Liver (tissue), 9 donors: ENCODE data around the gene ASTN1. TPM values are rescaled to one million over a fixed set of nuclear protein-coding genes. Genes with fewer than 3 reads are reported as not detected.

Experiments used
- DNase-seq: peaks from one replicate; pipeline ENCODE4 v3.0.0-alpha.2; 2017; ENCODE audit warnings: low spot score
- H3K27ac ChIP-seq, 2 donors: one replicate each; pipeline ENCODE4 v1.7.0; 2013; ENCODE audit warnings: inconsistent platforms in 2 of 2, low read length in 2 of 2, control low read depth in 1 of 2, low read depth in 1 of 2, mild to moderate bottlenecking in 1 of 2
- H3K27me3 ChIP-seq, 4 donors: one replicate each; pipeline versions ENCODE4 v1.6.1 to v1.7.0; 2013; ENCODE audit warnings: low read length in 3 of 4, inconsistent platforms in 1 of 4, mild to moderate bottlenecking in 1 of 4, moderate library complexity in 1 of 4; ENCODE audit not compliant: control insufficient read depth in 4 of 4, insufficient read depth in 4 of 4
- H3K36me3 ChIP-seq, 4 donors: one replicate each; pipeline versions ENCODE4 v1.6.1 to v1.7.0; 2013; ENCODE audit warnings: low read length in 3 of 4, mild to moderate bottlenecking in 3 of 4, low read depth in 1 of 4, moderate library complexity in 1 of 4; ENCODE audit not compliant: control insufficient read depth in 4 of 4, insufficient read depth in 3 of 4
- H3K4me1 ChIP-seq, 4 donors: one replicate each; pipeline versions ENCODE4 v1.6.1 to v1.7.0; 2013; ENCODE audit warnings: low read length in 3 of 4, mild to moderate bottlenecking in 3 of 4, moderate library complexity in 1 of 4; ENCODE audit not compliant: control insufficient read depth in 4 of 4, insufficient read depth in 4 of 4
- H3K4me3 ChIP-seq, 3 donors: one replicate each; pipeline versions ENCODE4 v1.6.1 to v1.7.0; 2013; ENCODE audit warnings: low read length in 3 of 3, control low read depth in 1 of 3, low read depth in 1 of 3, mild to moderate bottlenecking in 1 of 3
- H3K9ac ChIP-seq, 2 donors: one replicate each; pipeline ENCODE4 v1.7.0; 2013; ENCODE audit warnings: low read length in 2 of 2, mild to moderate bottlenecking in 2 of 2, moderate library complexity in 2 of 2, control low read depth in 1 of 2, low read depth in 1 of 2
- H3K9me3 ChIP-seq, 4 donors: one replicate each; pipeline versions ENCODE4 v1.6.1 to v1.7.0; 2013; ENCODE audit warnings: low read length in 3 of 4; ENCODE audit not compliant: control insufficient read depth in 4 of 4
- ATF3 ChIP-seq: IDR thresholded peaks from 2 replicates; pipeline ENCODE4 v1.6.1; 2016; ENCODE audit warnings: antibody characterized with exemption
- CTCF ChIP-seq: fragments of 150-350 bp; IDR thresholded peaks from 2 replicates; pipeline ENCODE4 v1.5.1; 2017; ENCODE audit warnings: improper control_type of control experiment, low read depth, low read length; ENCODE audit not compliant: missing input control
- EGR1 ChIP-seq, 2 donors: IDR thresholded peaks; 2 replicates each; pipeline ENCODE4 v1.6.1; 2016 to 2018; ENCODE audit warnings: antibody characterized with exemption in 2 of 2, low read depth in 2 of 2
- FOXA1 ChIP-seq: IDR thresholded peaks from 2 replicates; pipeline ENCODE4 v1.6.1; 2016; ENCODE audit warnings: antibody characterized with exemption
- FOXA2 ChIP-seq: IDR thresholded peaks from 2 replicates; pipeline ENCODE4 v1.6.1; 2016; ENCODE audit warnings: antibody characterized with exemption
- GABPA ChIP-seq, 2 donors: IDR thresholded peaks in 1 of 2; conservative IDR thresholded peaks in 1 of 2; 2 replicates each; pipeline ENCODE4 v1.6.1; 2016; ENCODE audit warnings: antibody characterized with exemption in 2 of 2, mild to moderate bottlenecking in 1 of 2, moderate library complexity in 1 of 2
- HNF4A ChIP-seq, 2 donors: conservative IDR thresholded peaks; 2 replicates each; pipeline ENCODE4 v1.6.1; 2016; ENCODE audit warnings: antibody characterized with exemption in 2 of 2, mild to moderate bottlenecking in 2 of 2
- HNF4G ChIP-seq: IDR thresholded peaks from 2 replicates; pipeline ENCODE4 v1.6.1; 2016; ENCODE audit warnings: antibody characterized with exemption
- JUND ChIP-seq, 2 donors: IDR thresholded peaks; 2 replicates each; pipeline ENCODE4 v1.6.1; 2016; ENCODE audit warnings: antibody characterized with exemption in 2 of 2
- MAX ChIP-seq: IDR thresholded peaks from 2 replicates; pipeline ENCODE4 v1.6.1; 2016; ENCODE audit warnings: antibody characterized with exemption
- NR2F2 ChIP-seq: IDR thresholded peaks from 2 replicates; pipeline ENCODE4 v1.6.1; 2016; ENCODE audit warnings: antibody characterized with exemption
- RAD21 ChIP-seq, 2 donors: IDR thresholded peaks; 2 replicates each; pipeline ENCODE4 v1.6.1; 2016; ENCODE audit warnings: antibody characterized with exemption in 2 of 2, mild to moderate bottlenecking in 2 of 2
- REST ChIP-seq: IDR thresholded peaks from 2 replicates; pipeline ENCODE4 v1.6.1; 2016; ENCODE audit warnings: antibody characterized with exemption, mild to moderate bottlenecking
- RXRA ChIP-seq, 2 donors: IDR thresholded peaks; 2 replicates each; pipeline ENCODE4 v1.6.1; 2017 to 2018; ENCODE audit warnings: antibody characterized with exemption in 2 of 2, mild to moderate bottlenecking in 1 of 2
- SP1 ChIP-seq: IDR thresholded peaks from 2 replicates; pipeline ENCODE4 v1.6.1; 2018; ENCODE audit warnings: antibody characterized with exemption, mild to moderate bottlenecking
- TAF1 ChIP-seq: conservative IDR thresholded peaks from 2 replicates; pipeline ENCODE4 v1.6.1; 2016; ENCODE audit warnings: antibody characterized with exemption, mild to moderate bottlenecking
- YY1 ChIP-seq: IDR thresholded peaks from 2 replicates; pipeline ENCODE4 v1.6.1; 2016; ENCODE audit warnings: antibody characterized with exemption, mild to moderate bottlenecking
- ZBTB33 ChIP-seq: IDR thresholded peaks from 2 replicates; pipeline ENCODE4 v1.6.1; 2016; ENCODE audit warnings: antibody characterized with exemption
- WGBS: extraction: QIAGEN DNeasy Blood & Tissue Kit; methylation state at CpG from one replicate; pipeline ENCODE4 v1.1.7; 2013; 5-methylcytosine and 5-hydroxymethylcytosine counted together
- polyA plus RNA-seq, 2 donors: library from polyadenylated mRNA; stranded (reverse) in 1 of 2; unstranded in 1 of 2; fragments of 200-250 nt in 1 of 2; fragments of >200 nt in 1 of 2; fragmentation: Nextera tagmentation in 1 of 2; extraction: Ambion mirVana in 1 of 2; gene quantifications; one replicate each; pipeline versions ENCODE4 v1.2.1 to v1.2.3, GENCODE V29; 2013 to 2015
- total RNA-seq, 2 donors: library from RNA; depleted of rRNA; stranded (reverse); fragments of >200 nt; gene quantifications; one replicate each; pipeline ENCODE4 v1.2.3, GENCODE V29; 2014
- donor health status: healthy.
- donor health status: healthy.
- donor health status: healthy.
- donor health status: healthy.
- donor health status: healthy.

ASTN1 gene
- total and polyA plus RNA-seq, 4 donors, result 0.10 to 0.28 (median 0.18) TPM

- Histone ChIP-seq H3K4me3 (no peak overlapping the region), H3K9ac (no peak overlapping the region), H3K9me3 (no peaks in the 10 kb centered on the region), H3K36me3 (no peaks in the 10 kb centered on the region), H3K27ac (peak overlapping the region in 1 of 2 donors; percentile 13), H3K27me3 (no peaks in the 10 kb centered on the region), H3K4me1 (peaks cover 0 to 7% (median 2%) of the 10 kb centered on the region in 4 donors)
- DNase-seq, result no peak
- TF ChIP-seq NR2F2 (peak; percentile 98), REST (no peak), FOXA1 (no peak), FOXA2 (peak; percentile 29), CTCF (no peak), ATF3 (no peak), EGR1 (IDR thresholded peaks at IDR 0.05; ENCODE audit: low read depth in 2 of 2) (no peak), GABPA (IDR thresholded peaks at IDR 0.05 in 1 of 2, conservative IDR thresholded peaks at IDR 0.05 in 1 of 2) (no peak), TAF1 (no peak), YY1 (peak; percentile 31), RAD21 (IDR thresholded peaks at IDR 0.05) (peak in 1 of 2 donors; percentile 13), JUND (IDR thresholded peaks at IDR 0.05) (peak in 1 of 2 donors; percentile 49), SP1 (peak; percentile 84), HNF4G (no peak), ZBTB33 (no peak), MAX (no peak), HNF4A (conservative IDR thresholded peaks at IDR 0.05) (peak; percentile 40 to 62), RXRA (IDR thresholded peaks at IDR 0.05) (peak; percentile 87 to 96)
- WGBS, result 16% methylated on average over 4 of the region's 4 CpGs
Measured at GRCh38 chr1:177211231-177211630, 46.7 kb upstream of the ASTN1 start.
